ENCODE measurements around the gene PSMA6. TPM values are rescaled to one million over a fixed set of nuclear protein-coding genes. Genes with fewer than 3 reads are reported as not detected.

Gene PSMA6
- total RNA-seq, 1 experiment from 2014 or later: 307 TPM

GRCh38 chr14:35258420-35258819 lies 33.8 kb upstream of the PSMA6 start:
- no peaks in the 10 kb centered on the region for H3K9me3 ChIP-seq (ENCODE audit: low read length)
- H3K27ac ChIP-seq (ENCODE audit: low read length): no peak overlapping the region
- ATAC-seq: no peak
- no peaks in the 10 kb centered on the region for H3K79me2 ChIP-seq (ENCODE audit: low read length)
- no peak overlapping the region for H3K4me3 ChIP-seq (ENCODE audit: low read length)
- no peak overlapping the region for H3K4me2 ChIP-seq (ENCODE audit: low read length)
- TF ChIP-seq EZH2phosphoT487 (IDR thresholded peaks at IDR 0.05; ENCODE audit: borderline replicate concordance, low read length) (no peak), EZH2 (IDR thresholded peaks at IDR 0.05; ENCODE audit: low read length, unreplicated experiment) (no peak), CTCF (conservative IDR thresholded peaks at IDR 0.05; ENCODE audit: low read depth, low read length) (no peak)
- DNase-seq: no peak
- POLR2A ChIA-PET (ENCODE audit: unreplicated experiment): no interaction called here
- no peaks in the 10 kb centered on the region for H3K9me2 ChIP-seq (replicated peaks; ENCODE audit: low read length)
- H3K4me1 ChIP-seq (ENCODE audit: insufficient read depth, low read length): peaks cover 19% of the 10 kb centered on the region
- no TSS peak for BruUV-seq (replicated peaks)
- no peak overlapping the region for H2AFZ ChIP-seq (ENCODE audit: low read length)
- peaks cover 8% of the 10 kb centered on the region for H3K36me3 ChIP-seq (ENCODE audit: low read depth, low read length)
- no peaks in the 10 kb centered on the region for H3F3A ChIP-seq (ENCODE audit: low read length, unreplicated experiment)
- no peaks in the 10 kb centered on the region for H4K20me1 ChIP-seq (ENCODE audit: low read length)
- no peak overlapping the region for H3K9ac ChIP-seq (ENCODE audit: low read length)
- H3K27me3 ChIP-seq (ENCODE audit: low read length): no peaks in the 10 kb centered on the region
- intact Hi-C loops (cut with micrococcal nuclease): no loop called here
- CTCF ChIA-PET: no interaction called here

GRCh38 chr14:35261774-35262173 lies 30.4 kb upstream of the PSMA6 start:
- H3F3A ChIP-seq (ENCODE audit: low read length, unreplicated experiment): no peaks in the 10 kb centered on the region
- H2AFZ ChIP-seq (ENCODE audit: low read length): no peak overlapping the region
- DNase-seq (no peak), ATAC-seq (no peak)
- no TSS peak for BruUV-seq (replicated peaks)
- H3K4me3 ChIP-seq (ENCODE audit: low read length): no peak overlapping the region
- TF ChIP-seq EZH2phosphoT487 (IDR thresholded peaks at IDR 0.05; ENCODE audit: borderline replicate concordance, low read length) (no peak), CTCF (conservative IDR thresholded peaks at IDR 0.05; ENCODE audit: low read depth, low read length) (peak; percentile 19; the same call in 1 of the 2 replicates), EZH2 (IDR thresholded peaks at IDR 0.05; ENCODE audit: low read length, unreplicated experiment) (no peak)
- no peaks in the 10 kb centered on the region for H3K9me2 ChIP-seq (replicated peaks; ENCODE audit: low read length)
- no peaks in the 10 kb centered on the region for H3K27me3 ChIP-seq (ENCODE audit: low read length)
- H3K9me3 ChIP-seq (ENCODE audit: low read length): no peaks in the 10 kb centered on the region
- CTCF ChIA-PET: interaction anchor here (0.6 to 0.7 kb wide), 2 partner anchors 59 to 150 kb away, joined by 3 read pairs; no protein-coding TSS in a partner anchor
- H3K4me1 ChIP-seq (ENCODE audit: insufficient read depth, low read length): peaks cover 10% of the 10 kb centered on the region
- H3K27ac ChIP-seq (ENCODE audit: low read length): no peak overlapping the region
- no peak overlapping the region for H3K4me2 ChIP-seq (ENCODE audit: low read length)
- intact Hi-C loops (cut with micrococcal nuclease): no loop called here
- POLR2A ChIA-PET (ENCODE audit: unreplicated experiment): no interaction called here
- H3K79me2 ChIP-seq (ENCODE audit: low read length): no peaks in the 10 kb centered on the region
- no peak overlapping the region for H3K9ac ChIP-seq (ENCODE audit: low read length)
- H4K20me1 ChIP-seq (ENCODE audit: low read length): no peaks in the 10 kb centered on the region
- H3K36me3 ChIP-seq (ENCODE audit: low read depth, low read length): peaks cover 8% of the 10 kb centered on the region

GRCh38 chr14:35262436-35262835 lies 29.7 kb upstream of the PSMA6 start:
- Histone ChIP-seq H3K9ac (ENCODE audit: low read length) (no peak overlapping the region), H3K36me3 (ENCODE audit: low read depth, low read length) (peaks cover 8% of the 10 kb centered on the region), H3F3A (ENCODE audit: low read length, unreplicated experiment) (no peaks in the 10 kb centered on the region), H3K4me3 (ENCODE audit: low read length) (no peak overlapping the region), H3K4me1 (ENCODE audit: insufficient read depth, low read length) (peaks cover 8% of the 10 kb centered on the region), H3K27ac (ENCODE audit: low read length) (no peak overlapping the region), H3K27me3 (ENCODE audit: low read length) (no peaks in the 10 kb centered on the region), H3K79me2 (ENCODE audit: low read length) (no peaks in the 10 kb centered on the region), H3K9me3 (ENCODE audit: low read length) (no peaks in the 10 kb centered on the region), H3K9me2 (replicated peaks; ENCODE audit: low read length) (no peaks in the 10 kb centered on the region), H4K20me1 (ENCODE audit: low read length) (no peaks in the 10 kb centered on the region), H2AFZ (ENCODE audit: low read length) (no peak overlapping the region), H3K4me2 (ENCODE audit: low read length) (no peak overlapping the region)
- POLR2A ChIA-PET (ENCODE audit: unreplicated experiment): interaction anchor here (0.6 kb wide), 1 partner anchor 29 kb away, joined by 24 read pairs; the partner anchor contains the start of gene PSMA6
- no peak for TF ChIP-seq EZH2 (IDR thresholded peaks at IDR 0.05; ENCODE audit: low read length, unreplicated experiment)
- no peak for TF ChIP-seq CTCF (conservative IDR thresholded peaks at IDR 0.05; ENCODE audit: low read depth, low read length)
- TF ChIP-seq EZH2phosphoT487 (IDR thresholded peaks at IDR 0.05; ENCODE audit: borderline replicate concordance, low read length): no peak
- intact Hi-C loops (cut with micrococcal nuclease): no loop called here
- ATAC-seq (no peak), DNase-seq (no peak)
- CTCF ChIA-PET: interaction anchor here (0.7 kb wide), 1 partner anchor 149 kb away, joined by 3 read pairs; no protein-coding TSS in a partner anchor
- no TSS peak for BruUV-seq (replicated peaks)

Measured in PC-3 (cell line).